K562 (cell line): ENCODE measurements around the gene C4orf17. TPM values are rescaled to one million over a fixed set of nuclear protein-coding genes. Genes with fewer than 3 reads are reported as not detected.

Experiments used
- ELF2 ChIP-seq: fragments of 250-450 bp; sonication (Bioruptor Pico); IDR thresholded peaks from 2 replicates; pipeline ENCODE4 v1.5.0; 2021; ENCODE audit warnings: mild to moderate bottlenecking
- GTF2E2 ChIP-seq: fragments of 200-800 bp; sonication (Bioruptor generic); IDR thresholded peaks from 2 replicates; pipeline ENCODE4 v1.6.1; 2016; ENCODE audit warnings: missing genetic modification characterization, missing compliant biosample characterization
- HDAC1 ChIP-seq, 2 experiments: fragments of 450-650 bp; IDR thresholded peaks; 2 replicates each; pipeline ENCODE4 v1.6.1; 2016 to 2017; ENCODE audit warnings: inconsistent platforms in 1 of 2, mild to moderate bottlenecking in 1 of 2, moderate library complexity in 1 of 2
- IRF9 ChIP-seq: fragments of 450-650 bp; IDR thresholded peaks from 2 replicates; pipeline ENCODE4 v1.6.1; 2016; ENCODE audit warnings: missing biosample characterization, missing genetic modification characterization
- POLR2G ChIP-seq: fragments of 200-400 bp; formaldehyde crosslinking; IDR thresholded peaks from 2 replicates; pipeline ENCODE4 v1.6.1; 2017; ENCODE audit warnings: low read depth, mild to moderate bottlenecking, antibody characterized with exemption, low read length, moderate library complexity
- RBM14 ChIP-seq: fragments of 200-400 bp; formaldehyde crosslinking; IDR thresholded peaks from 2 replicates; pipeline ENCODE4 v1.6.1; 2018; ENCODE audit warnings: low read depth, mild to moderate bottlenecking, low read length, moderate library complexity, borderline replicate concordance; ENCODE audit not compliant: insufficient read depth
- SMARCA4 ChIP-seq: fragments of 450-650 bp; IDR thresholded peaks from 2 replicates; pipeline ENCODE4 v1.6.1; 2016
- STAT5A ChIP-seq: IDR thresholded peaks from 2 replicates; pipeline ENCODE4 v1.6.1; 2012; ENCODE audit warnings: low read length, inconsistent platforms, borderline replicate concordance
- TBP ChIP-seq: optimal IDR thresholded peaks from 2 replicates; pipeline ENCODE3; 2011; ENCODE audit warnings: low read depth, low read length, improper control_type of control experiment
- ZNF280B ChIP-seq: fragments of 250-450 bp; sonication (Bioruptor Pico); IDR thresholded peaks from 2 replicates; pipeline ENCODE4 v1.5.1; 2021; ENCODE audit warnings: mild to moderate bottlenecking
- ZNF445 ChIP-seq: fragments of 250-450 bp; sonication (Bioruptor Pico); IDR thresholded peaks from 2 replicates; pipeline ENCODE4 v1.4.0; 2020; ENCODE audit warnings: low read depth, mild to moderate bottlenecking, moderate library complexity
- polyA plus RNA-seq, 8 experiments: library from polyadenylated mRNA; depleted of rRNA in 4 of 8; stranded (reverse) in 5 of 8; unstranded in 3 of 8; fragments of >200 nt; fragmentation: Nextera tagmentation in 2 of 8; fragmentation: Illumina TruSeq in 1 of 8; extraction: Ambion mirVana in 2 of 8; extraction: Trizol in 1 of 8; gene quantifications; 2 replicates each; pipeline versions ENCODE4 v1.2.1 to v1.2.3, GENCODE V29; 2011 to 2014; ENCODE audit warnings: inconsistent platforms in 1 of 8, missing spikeins in 1 of 8
- total RNA-seq, 7 experiments: library from RNA; depleted of rRNA in 6 of 7; stranded (reverse); fragments of >200 nt in 6 of 7; fragmentation: Illumina TruSeq in 2 of 7; extraction: Trizol in 2 of 7; gene quantifications; 2 replicates each; pipeline versions ENCODE4 v1.2.1 to v1.2.3, GENCODE V29; 2011 to 2021; ENCODE audit warnings: low replicate concordance in 1 of 7
- TF ChIP-seq, protein P1 (sequence below): fragments of 450-650 bp; conservative IDR thresholded peaks from 2 replicates; pipeline ENCODE4 v1.6.1; 2016; ENCODE audit warnings: missing genetic modification characterization, low read depth, mild to moderate bottlenecking, missing compliant biosample characterization, moderate library complexity
- TF ChIP-seq, protein P2 (sequence below): IDR thresholded peaks from 2 replicates; pipeline ENCODE4 v1.6.1; 2016; ENCODE audit warnings: missing genetic modification characterization, missing compliant biosample characterization

Gene C4orf17
- total and polyA plus RNA-seq, 9 of the 15 experiments (the other 6 are each of a cell fraction or from before 2014, with no cell fraction given): not detected

DNA sequence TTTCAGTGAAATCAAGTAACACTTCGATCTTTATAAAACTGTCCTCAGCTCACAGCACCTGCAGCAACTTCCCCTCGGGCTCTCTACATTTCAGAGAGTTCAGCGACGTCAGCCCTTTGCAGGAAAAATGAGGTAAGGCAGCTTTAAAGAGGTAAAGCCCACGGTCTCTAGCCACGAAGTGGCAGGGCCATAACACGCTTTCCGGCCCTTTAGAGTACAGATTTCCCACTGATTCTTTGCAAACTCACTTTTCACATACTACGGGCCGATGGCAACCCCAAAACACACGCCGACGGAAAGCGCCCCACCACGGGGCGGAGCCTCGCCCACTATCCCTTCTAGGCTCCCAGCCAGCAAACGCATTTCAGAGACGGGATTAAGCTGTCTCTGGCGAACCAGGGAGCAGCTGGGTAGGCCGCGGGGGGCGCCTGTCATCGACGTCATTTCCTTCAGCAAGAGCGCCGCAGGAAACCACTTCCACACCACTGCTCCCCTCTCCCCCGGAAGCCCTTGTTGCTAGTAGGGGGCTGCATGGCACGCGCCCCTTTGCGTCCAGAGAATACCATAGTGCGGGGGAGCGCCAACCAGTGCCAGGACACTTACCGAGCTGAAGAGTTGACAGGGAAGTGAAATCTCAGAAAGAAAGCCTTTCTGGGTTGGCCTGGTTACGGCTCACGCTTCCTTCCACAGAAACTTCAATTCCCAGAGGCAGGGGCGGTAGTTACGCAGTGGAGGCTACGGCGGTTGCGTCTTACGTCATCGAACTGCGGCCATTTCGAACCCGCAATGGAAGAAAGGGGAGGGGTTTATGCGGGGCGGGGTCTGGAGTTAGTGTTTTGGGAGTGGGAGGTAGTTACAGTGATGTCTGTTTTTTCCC lies 52.7 kb downstream of the C4orf17 start, which contains the start of gene TRMT10A (continued):
- TF ChIP-seq, protein P1, sequence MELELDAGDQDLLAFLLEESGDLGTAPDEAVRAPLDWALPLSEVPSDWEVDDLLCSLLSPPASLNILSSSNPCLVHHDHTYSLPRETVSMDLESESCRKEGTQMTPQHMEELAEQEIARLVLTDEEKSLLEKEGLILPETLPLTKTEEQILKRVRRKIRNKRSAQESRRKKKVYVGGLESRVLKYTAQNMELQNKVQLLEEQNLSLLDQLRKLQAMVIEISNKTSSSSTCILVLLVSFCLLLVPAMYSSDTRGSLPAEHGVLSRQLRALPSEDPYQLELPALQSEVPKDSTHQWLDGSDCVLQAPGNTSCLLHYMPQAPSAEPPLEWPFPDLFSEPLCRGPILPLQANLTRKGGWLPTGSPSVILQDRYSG (tag): no peak
- TF ChIP-seq POLR2G (peak; percentile 90), ZNF280B (CRISPR knock-in tag) (no peak), SMARCA4 (no peak), STAT5A (no peak), ZNF445 (CRISPR knock-in tag) (no peak), TBP (peak; percentile 61), HDAC1 (IDR thresholded peaks at IDR 0.05) (peak in 1 of 2 experiments; percentile 76; a peak in 2 of 4 replicates), IRF9 (tag) (no peak), ELF2 (CRISPR knock-in tag) (peak; percentile 82; the same call in 1 of the 2 replicates), GTF2E2 (no peak), RBM14 (no peak)
- TF ChIP-seq, protein P2, sequence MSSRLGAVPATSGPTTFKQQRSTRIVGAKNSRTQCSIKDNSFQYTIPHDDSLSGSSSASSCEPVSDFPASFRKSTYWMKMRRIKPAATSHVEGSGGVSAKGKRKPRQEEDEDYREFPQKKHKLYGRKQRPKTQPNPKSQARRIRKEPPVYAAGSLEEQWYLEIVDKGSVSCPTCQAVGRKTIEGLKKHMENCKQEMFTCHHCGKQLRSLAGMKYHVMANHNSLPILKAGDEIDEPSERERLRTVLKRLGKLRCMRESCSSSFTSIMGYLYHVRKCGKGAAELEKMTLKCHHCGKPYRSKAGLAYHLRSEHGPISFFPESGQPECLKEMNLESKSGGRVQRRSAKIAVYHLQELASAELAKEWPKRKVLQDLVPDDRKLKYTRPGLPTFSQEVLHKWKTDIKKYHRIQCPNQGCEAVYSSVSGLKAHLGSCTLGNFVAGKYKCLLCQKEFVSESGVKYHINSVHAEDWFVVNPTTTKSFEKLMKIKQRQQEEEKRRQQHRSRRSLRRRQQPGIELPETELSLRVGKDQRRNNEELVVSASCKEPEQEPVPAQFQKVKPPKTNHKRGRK (tag): no peak
